ENCODE measurements around the gene CHIA. TPM values are rescaled to one million over a fixed set of nuclear protein-coding genes. Genes with fewer than 3 reads are reported as not detected.

CHIA gene
- total and polyA plus RNA-seq, 2 of the 13 experiments (the other 11 are each of a cell fraction or from before 2014, with no cell fraction given), result not detected

DNA sequence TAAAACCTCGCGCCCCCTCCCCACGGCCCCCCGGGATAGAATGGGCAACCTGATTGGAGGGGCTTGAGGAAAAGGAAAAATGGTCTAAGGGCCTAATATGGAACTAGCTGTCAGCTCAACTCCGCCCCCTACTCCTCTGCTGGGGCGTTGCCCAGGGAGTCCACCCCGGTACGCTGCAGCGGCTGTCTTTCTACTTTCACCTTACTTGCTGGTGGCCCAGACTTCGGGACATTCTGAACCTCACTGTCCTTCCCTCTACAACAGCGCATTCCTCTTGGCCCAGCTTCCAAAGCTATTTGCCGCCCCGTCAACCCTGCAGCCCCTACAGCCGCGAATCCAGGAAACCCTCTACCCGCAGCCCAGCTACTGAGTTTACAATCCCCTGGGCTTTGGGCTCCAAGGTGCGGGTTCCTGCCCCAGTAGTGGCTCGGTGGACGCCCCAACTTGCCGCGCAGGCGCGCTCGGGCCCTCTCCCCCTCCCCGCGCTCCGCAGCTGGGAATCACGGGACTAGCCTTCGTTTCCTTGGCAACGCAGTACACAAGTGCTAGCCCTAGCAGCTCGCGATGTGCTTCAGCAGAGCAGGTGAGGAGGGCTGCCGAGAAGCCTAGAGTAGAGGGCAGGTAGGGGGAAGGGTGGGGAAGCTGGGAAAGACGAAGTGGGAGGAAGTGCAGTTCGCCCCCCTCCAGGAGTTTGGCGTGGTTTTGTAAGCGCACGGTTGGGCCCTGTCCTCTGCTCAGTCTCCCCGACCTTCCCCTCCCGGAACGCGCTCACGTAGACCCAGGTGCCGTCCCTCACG, 55.6 kb downstream of the CHIA start (continued):
- TF ChIP-seq ZNF75D (CRISPR knock-in tag; IDR thresholded peaks at IDR 0.05; ENCODE audit: borderline replicate concordance) (no peak), SPEN (CRISPR knock-in tag; IDR thresholded peaks at IDR 0.05; ENCODE audit: low read depth) (peak; percentile 54; the same call in 1 of the 2 replicates), ZNF746 (CRISPR knock-in tag; IDR thresholded peaks at IDR 0.05) (no peak), ZNF292 (CRISPR knock-in tag; IDR thresholded peaks at IDR 0.05; ENCODE audit: borderline replicate concordance, low read depth) (peak; percentile 74; the same call in 1 of the 2 replicates), SCMH1 (CRISPR knock-in tag; IDR thresholded peaks at IDR 0.05; ENCODE audit: borderline replicate concordance) (no peak), TRIM24 (CRISPR knock-in tag; IDR thresholded peaks at IDR 0.05) (no peak), MAF1 (CRISPR knock-in tag; IDR thresholded peaks at IDR 0.05; ENCODE audit: borderline replicate concordance) (no peak), HNRNPK (IDR thresholded peaks at IDR 0.05; ENCODE audit: low read depth, low read length, poor library complexity, severe bottlenecking) (peak; percentile 51), ZSCAN30 (CRISPR knock-in tag; IDR thresholded peaks at IDR 0.05) (no peak), XBP1 (CRISPR knock-in tag; IDR thresholded peaks at IDR 0.05) (no peak), HNRNPLL (IDR thresholded peaks at IDR 0.05; ENCODE audit: low read depth, low read length, poor library complexity, severe bottlenecking) (no peak), HOXA3 (CRISPR knock-in tag; IDR thresholded peaks at IDR 0.05) (peak; percentile 60; the same call in 1 of the 2 replicates), ZKSCAN5 (CRISPR knock-in tag; IDR thresholded peaks at IDR 0.05) (no peak), NFIB (CRISPR knock-in tag; IDR thresholded peaks at IDR 0.05; ENCODE audit: borderline replicate concordance) (no peak), GABPA (IDR thresholded peaks at IDR 0.05; ENCODE audit: low read depth, low read length) (no peak), GABPA (CRISPR knock-in tag; IDR thresholded peaks at IDR 0.05; ENCODE audit: low read depth) (no peak), ZNF607 (CRISPR knock-in tag; IDR thresholded peaks at IDR 0.05; ENCODE audit: borderline replicate concordance) (no peak), ZNF605 (CRISPR knock-in tag; IDR thresholded peaks at IDR 0.05) (no peak), ZFP90 (CRISPR knock-in tag; IDR thresholded peaks at IDR 0.05; ENCODE audit: borderline replicate concordance) (0 out of 2 replicates have a peak, but pooled peaks have one; percentile 43), ZBTB21 (CRISPR knock-in tag; IDR thresholded peaks at IDR 0.05) (no peak)
- TF ChIP-seq, protein P1, sequence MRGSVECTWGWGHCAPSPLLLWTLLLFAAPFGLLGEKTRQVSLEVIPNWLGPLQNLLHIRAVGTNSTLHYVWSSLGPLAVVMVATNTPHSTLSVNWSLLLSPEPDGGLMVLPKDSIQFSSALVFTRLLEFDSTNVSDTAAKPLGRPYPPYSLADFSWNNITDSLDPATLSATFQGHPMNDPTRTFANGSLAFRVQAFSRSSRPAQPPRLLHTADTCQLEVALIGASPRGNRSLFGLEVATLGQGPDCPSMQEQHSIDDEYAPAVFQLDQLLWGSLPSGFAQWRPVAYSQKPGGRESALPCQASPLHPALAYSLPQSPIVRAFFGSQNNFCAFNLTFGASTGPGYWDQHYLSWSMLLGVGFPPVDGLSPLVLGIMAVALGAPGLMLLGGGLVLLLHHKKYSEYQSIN (CRISPR knock-in tag; IDR thresholded peaks at IDR 0.05; ENCODE audit: borderline replicate concordance), result no peak
- TF ChIP-seq, protein P2, sequence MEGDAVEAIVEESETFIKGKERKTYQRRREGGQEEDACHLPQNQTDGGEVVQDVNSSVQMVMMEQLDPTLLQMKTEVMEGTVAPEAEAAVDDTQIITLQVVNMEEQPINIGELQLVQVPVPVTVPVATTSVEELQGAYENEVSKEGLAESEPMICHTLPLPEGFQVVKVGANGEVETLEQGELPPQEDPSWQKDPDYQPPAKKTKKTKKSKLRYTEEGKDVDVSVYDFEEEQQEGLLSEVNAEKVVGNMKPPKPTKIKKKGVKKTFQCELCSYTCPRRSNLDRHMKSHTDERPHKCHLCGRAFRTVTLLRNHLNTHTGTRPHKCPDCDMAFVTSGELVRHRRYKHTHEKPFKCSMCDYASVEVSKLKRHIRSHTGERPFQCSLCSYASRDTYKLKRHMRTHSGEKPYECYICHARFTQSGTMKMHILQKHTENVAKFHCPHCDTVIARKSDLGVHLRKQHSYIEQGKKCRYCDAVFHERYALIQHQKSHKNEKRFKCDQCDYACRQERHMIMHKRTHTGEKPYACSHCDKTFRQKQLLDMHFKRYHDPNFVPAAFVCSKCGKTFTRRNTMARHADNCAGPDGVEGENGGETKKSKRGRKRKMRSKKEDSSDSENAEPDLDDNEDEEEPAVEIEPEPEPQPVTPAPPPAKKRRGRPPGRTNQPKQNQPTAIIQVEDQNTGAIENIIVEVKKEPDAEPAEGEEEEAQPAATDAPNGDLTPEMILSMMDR (CRISPR knock-in tag; IDR thresholded peaks at IDR 0.05), result peak; percentile 57
- TF ChIP-seq, protein P3, sequence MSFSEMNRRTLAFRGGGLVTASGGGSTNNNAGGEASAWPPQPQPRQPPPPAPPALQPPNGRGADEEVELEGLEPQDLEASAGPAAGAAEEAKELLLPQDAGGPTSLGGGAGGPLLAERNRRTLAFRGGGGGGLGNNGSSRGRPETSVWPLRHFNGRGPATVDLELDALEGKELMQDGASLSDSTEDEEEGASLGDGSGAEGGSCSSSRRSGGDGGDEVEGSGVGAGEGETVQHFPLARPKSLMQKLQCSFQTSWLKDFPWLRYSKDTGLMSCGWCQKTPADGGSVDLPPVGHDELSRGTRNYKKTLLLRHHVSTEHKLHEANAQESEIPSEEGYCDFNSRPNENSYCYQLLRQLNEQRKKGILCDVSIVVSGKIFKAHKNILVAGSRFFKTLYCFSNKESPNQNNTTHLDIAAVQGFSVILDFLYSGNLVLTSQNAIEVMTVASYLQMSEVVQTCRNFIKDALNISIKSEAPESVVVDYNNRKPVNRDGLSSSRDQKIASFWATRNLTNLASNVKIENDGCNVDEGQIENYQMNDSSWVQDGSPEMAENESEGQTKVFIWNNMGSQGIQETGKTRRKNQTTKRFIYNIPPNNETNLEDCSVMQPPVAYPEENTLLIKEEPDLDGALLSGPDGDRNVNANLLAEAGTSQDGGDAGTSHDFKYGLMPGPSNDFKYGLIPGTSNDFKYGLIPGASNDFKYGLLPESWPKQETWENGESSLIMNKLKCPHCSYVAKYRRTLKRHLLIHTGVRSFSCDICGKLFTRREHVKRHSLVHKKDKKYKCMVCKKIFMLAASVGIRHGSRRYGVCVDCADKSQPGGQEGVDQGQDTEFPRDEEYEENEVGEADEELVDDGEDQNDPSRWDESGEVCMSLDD (CRISPR knock-in tag; IDR thresholded peaks at IDR 0.05; ENCODE audit: borderline replicate concordance), result peak; percentile 84; the same call in 1 of the 2 replicates
- TF ChIP-seq, protein P4, sequence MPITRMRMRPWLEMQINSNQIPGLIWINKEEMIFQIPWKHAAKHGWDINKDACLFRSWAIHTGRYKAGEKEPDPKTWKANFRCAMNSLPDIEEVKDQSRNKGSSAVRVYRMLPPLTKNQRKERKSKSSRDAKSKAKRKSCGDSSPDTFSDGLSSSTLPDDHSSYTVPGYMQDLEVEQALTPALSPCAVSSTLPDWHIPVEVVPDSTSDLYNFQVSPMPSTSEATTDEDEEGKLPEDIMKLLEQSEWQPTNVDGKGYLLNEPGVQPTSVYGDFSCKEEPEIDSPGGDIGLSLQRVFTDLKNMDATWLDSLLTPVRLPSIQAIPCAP (CRISPR knock-in tag; IDR thresholded peaks at IDR 0.05; ENCODE audit: low read depth), result no peak

Data from HepG2 (cell line).